Measurements from ENCODE around the gene NPLOC4.
"Not testable (repeated sequence)": the region's sequence is repeated elsewhere in the genome, so short reads cannot be mapped to it uniquely, and the experiment has no call there.

NPLOC4 gene

GRCh38 chr17:81631482-81631881 lies 5.4 kb downstream of the NPLOC4 start:
- DNase-seq (ENCODE audit: low read depth) = no peak

- no peak for DNase-seq (ENCODE audit: low read depth)
These were observed 6.6 kb downstream of the NPLOC4 start for GRCh38 chr17:81630274-81630673.

GRCh38 chr17:81621494-81622130 lies 15.3 kb downstream of the NPLOC4 start:
- no peak for DNase-seq (ENCODE audit: low read depth)

- DNase-seq (ENCODE audit: low read depth) = not testable (repeated sequence)
These were observed 18.6 kb downstream of the NPLOC4 start for GRCh38 chr17:81618307-81618706.

- DNase-seq (ENCODE audit: low read depth) = no peak
These were observed 20.0 kb downstream of the NPLOC4 start for GRCh38 chr17:81616877-81617276.

GRCh38 chr17:81615401-81615930 lies 21.4 kb downstream of the NPLOC4 start:
- no peak for DNase-seq (ENCODE audit: low read depth)

GRCh38 chr17:81612172-81612970 lies 24.5 kb downstream of the NPLOC4 start:
- DNase-seq (ENCODE audit: low read depth) = no peak

GRCh38 chr17:81609541-81610311 lies 27.2 kb downstream of the NPLOC4 start:
- DNase-seq (ENCODE audit: low read depth) = no peak

- DNase-seq (ENCODE audit: low read depth) = no peak
These were observed 28.3 kb downstream of the NPLOC4 start for GRCh38 chr17:81608605-81609004.

GRCh38 chr17:81608082-81608481 lies 28.8 kb downstream of the NPLOC4 start:
- no peak for DNase-seq (ENCODE audit: low read depth)

- DNase-seq (ENCODE audit: low read depth) = no peak
These were observed 29.5 kb downstream of the NPLOC4 start for GRCh38 chr17:81607431-81607830.

GRCh38 chr17:81603846-81604610 lies 32.9 kb downstream of the NPLOC4 start:
- no peak for DNase-seq (ENCODE audit: low read depth)

- DNase-seq (ENCODE audit: low read depth) = no peak
These were observed 35.3 kb downstream of the NPLOC4 start for GRCh38 chr17:81601525-81602120.

- no peak for DNase-seq (ENCODE audit: low read depth)
These were observed 37.0 kb downstream of the NPLOC4 start for GRCh38 chr17:81599719-81600486.

GRCh38 chr17:81593105-81593871 lies 43.6 kb downstream of the NPLOC4 start:
- DNase-seq (ENCODE audit: low read depth) = no peak

- DNase-seq (ENCODE audit: low read depth) = no peak
These were observed 44.9 kb downstream of the NPLOC4 start for GRCh38 chr17:81591971-81592370.

GRCh38 chr17:81590121-81590520 lies 46.8 kb downstream of the NPLOC4 start:
- no peak for DNase-seq (ENCODE audit: low read depth)

- no peak for DNase-seq (ENCODE audit: low read depth)
These were observed 47.3 kb downstream of the NPLOC4 start for GRCh38 chr17:81589612-81590011.

- no peak for DNase-seq (ENCODE audit: low read depth)
These were observed 50.8 kb downstream of the NPLOC4 start for GRCh38 chr17:81586096-81586495.

GRCh38 chr17:81584771-81585170 lies 52.1 kb downstream of the NPLOC4 start:
- DNase-seq (ENCODE audit: low read depth) = not testable (repeated sequence)

Data from T-helper 22 cell (primary cell).